Measurements from ENCODE around the gene RBCK1. TPM values are rescaled to one million over a fixed set of nuclear protein-coding genes. Genes with fewer than 3 reads are reported as not detected.

RBCK1 gene
- total and polyA plus RNA-seq, 9 of the 15 experiments (the other 6 are each of a cell fraction or from before 2014, with no cell fraction given), result 5.9 to 59.3 (median 26.5) TPM

DNA sequence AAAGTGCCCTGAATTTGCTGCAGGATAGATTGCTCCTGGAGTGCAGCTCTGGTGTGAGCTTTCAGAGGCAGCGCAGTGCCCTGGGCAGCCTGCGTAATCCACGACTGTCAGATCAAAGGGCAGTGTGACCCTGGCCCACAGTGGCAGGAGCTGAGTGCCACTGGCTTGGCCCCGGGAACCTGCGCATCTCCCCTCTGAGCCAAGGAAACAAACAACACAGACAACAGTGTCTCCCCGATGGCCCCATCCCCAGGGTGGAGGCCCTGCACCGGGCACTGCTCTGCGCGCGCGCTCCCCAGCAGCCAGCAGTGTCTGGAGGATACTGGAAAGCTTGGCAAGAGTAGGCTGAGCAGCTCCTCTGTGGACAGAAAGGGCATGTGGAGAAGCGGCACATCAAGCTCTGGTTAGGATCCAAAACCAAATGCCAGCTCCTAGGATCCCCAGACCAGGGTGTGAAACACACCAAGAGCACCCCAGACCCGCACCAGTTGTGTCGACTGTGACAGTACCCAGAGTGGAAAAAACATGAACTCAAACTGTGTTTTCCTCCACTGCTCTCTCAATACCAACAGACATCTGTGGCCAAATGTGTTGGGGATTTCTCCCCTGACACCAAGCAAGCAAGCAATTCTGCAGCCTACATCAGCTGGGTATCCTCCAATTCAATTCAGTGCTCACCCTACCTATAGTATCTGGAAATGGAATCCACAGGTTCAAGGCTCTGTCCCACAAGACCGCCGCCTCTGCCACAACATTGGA lies 26.7 kb downstream of the RBCK1 start:
- Histone ChIP-seq H3K36me3 (ENCODE audit: control insufficient read depth, insufficient read depth, low read length) (peaks cover 58% of the 10 kb centered on the region), H3K27me3 (ENCODE audit: control insufficient read depth in 2 of 2, insufficient read depth in 2 of 2, low read length in 2 of 2) (no peaks in the 10 kb centered on the region), H2AFZ (ENCODE audit: low read depth, low read length) (no peak overlapping the region), H3K9me3 (replicated peaks; ENCODE audit: control insufficient read depth, insufficient read depth, low read depth, low read length) (no peaks in the 10 kb centered on the region), H3K9ac (ENCODE audit: insufficient read depth in 1 of 2, low read depth in 2 of 2, low read length in 2 of 2) (peak overlapping the region in 1 of 2 experiments; percentile 52; a peak in 1 of 4 replicates), H3K79me2 (ENCODE audit: control insufficient read depth, insufficient read depth, low read length) (no peaks in the 10 kb centered on the region), H3K4me2 (ENCODE audit: insufficient read depth, low read length) (no peak overlapping the region), H3K4me1 (replicated peaks in 1 of 2; ENCODE audit: control insufficient read depth in 2 of 2, insufficient read depth in 2 of 2, low read length in 2 of 2) (peaks cover 0 to 14% of the 10 kb centered on the region in 2 experiments; a peak in 2 of 5 replicates), H4K20me1 (replicated peaks; ENCODE audit: control insufficient read depth, insufficient read depth, low read length) (no peaks in the 10 kb centered on the region), H3K27ac (ENCODE audit: extremely low read depth, low read depth, low read length) (no peak overlapping the region), H3K4me3 (no peak overlapping the region), H3K9me1 (ENCODE audit: control insufficient read depth, insufficient read depth, low read length) (peaks cover 3% of the 10 kb centered on the region)
- no TSS peak for BruUV-seq (replicated peaks)
- ATAC-seq (peak; percentile 14), DNase-seq (ENCODE audit: extremely low read depth in 1 of 4, low spot score in 3 of 4) (no peak), FAIRE-seq (no peak)
- POLR2A ChIA-PET, result interaction anchor here (0.6 to 1.6 kb wide), 4 partner anchors 9 to 82 kb away, joined by 3 to 9 read pairs (median 3); no protein-coding TSS in a partner anchor
- TF ChIP-seq BRD9 (IDR thresholded peaks at IDR 0.05; ENCODE audit: low read depth, partially characterized antibody) (no peak), POLR2G (IDR thresholded peaks at IDR 0.05; ENCODE audit: low read depth, low read length) (peak; percentile 76), RBM22 (IDR thresholded peaks at IDR 0.05; ENCODE audit: low read depth, low read length, poor library complexity, severe bottlenecking) (peak; percentile 84)
- in situ Hi-C loops (cut with MboI), result no loop called here
- intact Hi-C loops (cut with micrococcal nuclease), result no loop called here
- CTCF ChIA-PET (ENCODE audit: low intra/inter-chr PET ratio), result no interaction called here
- WGBS (ENCODE audit: insufficient coverage, low coverage, missing lambda C conversion rate), result 97% methylated on average over 12 of the region's 16 CpGs

DNA sequence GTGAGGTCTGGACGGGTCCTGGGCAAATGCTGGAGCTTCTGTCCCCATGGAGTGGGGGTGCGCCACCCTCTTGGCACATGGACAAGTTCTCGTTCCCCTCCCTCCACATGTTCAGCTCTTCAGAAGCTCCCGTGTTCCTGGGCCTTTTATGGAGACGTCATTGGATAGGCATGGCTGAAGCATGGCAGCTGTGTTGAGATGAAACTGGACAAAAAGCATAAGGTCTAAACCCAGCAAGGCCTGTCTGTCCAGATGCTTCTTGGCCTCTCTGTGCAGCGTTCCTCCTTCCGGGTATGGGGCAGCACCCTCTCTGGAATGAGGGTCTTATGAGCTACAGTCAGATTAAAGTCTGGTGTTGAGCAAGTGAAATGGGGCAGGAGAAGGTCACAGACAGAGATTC lies 27.5 kb downstream of the RBCK1 start:
- H3K9ac ChIP-seq (ENCODE audit: insufficient read depth in 1 of 2, low read depth in 2 of 2, low read length in 2 of 2), result no peak overlapping the region
- H4K20me1 ChIP-seq (replicated peaks; ENCODE audit: control insufficient read depth, insufficient read depth, low read length), result no peaks in the 10 kb centered on the region
- POLR2A ChIA-PET, result interaction anchor here (0.8 to 1.6 kb wide), 3 partner anchors 10 to 83 kb away, joined by 3 to 9 read pairs (median 3); no protein-coding TSS in a partner anchor
- H3K9me3 ChIP-seq (replicated peaks; ENCODE audit: control insufficient read depth, insufficient read depth, low read depth, low read length), result no peaks in the 10 kb centered on the region
- in situ Hi-C loops (cut with MboI) (no loop called here), intact Hi-C loops (cut with micrococcal nuclease) (no loop called here)
- H3K4me2 ChIP-seq (ENCODE audit: insufficient read depth, low read length), result no peak overlapping the region
- H3K4me3 ChIP-seq, result no peak overlapping the region
- DNase-seq (ENCODE audit: extremely low read depth in 1 of 4, low spot score in 3 of 4), result no peak
- no peak overlapping the region for H3K27ac ChIP-seq (ENCODE audit: extremely low read depth, low read depth, low read length)
- CTCF ChIA-PET (ENCODE audit: low intra/inter-chr PET ratio), result no interaction called here
- no TSS peak for BruUV-seq (replicated peaks)
- FAIRE-seq, result no peak
- H3K9me1 ChIP-seq (ENCODE audit: control insufficient read depth, insufficient read depth, low read length), result peaks cover 3% of the 10 kb centered on the region
- peak; percentile 58; the same call in 1 of the 2 replicates for TF ChIP-seq POLR2AphosphoS2 (IDR thresholded peaks at IDR 0.05; ENCODE audit: low read length)
- TF ChIP-seq, protein P1, sequence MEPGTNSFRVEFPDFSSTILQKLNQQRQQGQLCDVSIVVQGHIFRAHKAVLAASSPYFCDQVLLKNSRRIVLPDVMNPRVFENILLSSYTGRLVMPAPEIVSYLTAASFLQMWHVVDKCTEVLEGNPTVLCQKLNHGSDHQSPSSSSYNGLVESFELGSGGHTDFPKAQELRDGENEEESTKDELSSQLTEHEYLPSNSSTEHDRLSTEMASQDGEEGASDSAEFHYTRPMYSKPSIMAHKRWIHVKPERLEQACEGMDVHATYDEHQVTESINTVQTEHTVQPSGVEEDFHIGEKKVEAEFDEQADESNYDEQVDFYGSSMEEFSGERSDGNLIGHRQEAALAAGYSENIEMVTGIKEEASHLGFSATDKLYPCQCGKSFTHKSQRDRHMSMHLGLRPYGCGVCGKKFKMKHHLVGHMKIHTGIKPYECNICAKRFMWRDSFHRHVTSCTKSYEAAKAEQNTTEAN (CRISPR knock-in tag; IDR thresholded peaks at IDR 0.05), result no peak
- peaks cover 65% of the 10 kb centered on the region for H3K36me3 ChIP-seq (ENCODE audit: control insufficient read depth, insufficient read depth, low read length)
- WGBS (ENCODE audit: insufficient coverage, low coverage, missing lambda C conversion rate), result 88% methylated on average over 6 of the region's 7 CpGs
- H3K4me1 ChIP-seq (replicated peaks in 1 of 2; ENCODE audit: control insufficient read depth in 2 of 2, insufficient read depth in 2 of 2, low read length in 2 of 2), result peaks cover 0 to 7% of the 10 kb centered on the region in 2 experiments; a peak in 2 of 5 replicates
- H3K27me3 ChIP-seq (ENCODE audit: control insufficient read depth in 2 of 2, insufficient read depth in 2 of 2, low read length in 2 of 2), result no peaks in the 10 kb centered on the region
- no peak for ATAC-seq
- no peak overlapping the region for H2AFZ ChIP-seq (ENCODE audit: low read depth, low read length)
- H3K79me2 ChIP-seq (ENCODE audit: control insufficient read depth, insufficient read depth, low read length), result no peaks in the 10 kb centered on the region
